ENCODE measurements around the gene ARL6. TPM values are rescaled to one million over a fixed set of nuclear protein-coding genes. Genes with fewer than 3 reads are reported as not detected.

The ARL6 gene
- total and polyA plus RNA-seq, 9 of the 15 experiments (the other 6 are each of a cell fraction or from before 2014, with no cell fraction given): 0.91 to 2.9 (median 2.3) TPM

DNA sequence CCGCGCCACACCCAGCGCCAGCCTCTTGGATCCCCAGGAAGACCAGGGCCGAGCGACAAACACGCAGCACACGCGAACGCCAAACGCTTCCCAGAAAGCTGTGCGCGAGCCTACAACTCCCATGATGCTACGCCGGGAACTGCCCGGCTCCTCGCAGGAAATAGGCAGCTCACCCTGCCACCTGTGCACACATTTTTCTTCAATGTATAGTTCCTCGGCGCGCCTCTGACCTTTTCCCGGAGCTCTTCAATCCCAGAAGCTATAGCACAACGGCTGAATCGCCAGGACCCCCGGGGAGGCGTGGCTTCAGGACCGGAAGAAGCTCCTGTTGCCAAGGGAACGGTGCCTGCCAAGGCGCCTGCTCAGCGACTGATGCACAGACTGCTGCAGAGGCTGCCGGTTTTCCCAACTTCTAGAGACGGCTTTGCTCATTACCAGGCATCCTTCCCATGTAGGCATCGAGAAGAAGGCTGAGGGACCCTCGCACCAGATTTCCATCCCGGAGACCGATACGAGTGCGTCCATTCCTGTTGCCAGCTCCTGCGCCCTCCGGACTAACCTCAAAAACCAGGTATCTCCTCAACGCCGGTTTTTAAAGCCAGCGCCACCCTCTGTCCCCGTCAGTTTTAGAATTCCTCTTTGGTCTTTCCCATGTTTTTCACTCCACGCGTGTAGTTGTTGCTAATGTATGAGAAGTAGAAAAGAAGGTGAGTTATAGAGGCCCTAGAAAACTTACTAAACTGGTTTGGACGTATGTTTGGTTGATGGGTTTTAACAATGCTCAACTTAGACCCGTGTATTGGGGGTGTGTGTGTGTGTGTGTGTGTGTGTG lies at the start of gene ARL6 (continued):
- TF ChIP-seq, protein P1, sequence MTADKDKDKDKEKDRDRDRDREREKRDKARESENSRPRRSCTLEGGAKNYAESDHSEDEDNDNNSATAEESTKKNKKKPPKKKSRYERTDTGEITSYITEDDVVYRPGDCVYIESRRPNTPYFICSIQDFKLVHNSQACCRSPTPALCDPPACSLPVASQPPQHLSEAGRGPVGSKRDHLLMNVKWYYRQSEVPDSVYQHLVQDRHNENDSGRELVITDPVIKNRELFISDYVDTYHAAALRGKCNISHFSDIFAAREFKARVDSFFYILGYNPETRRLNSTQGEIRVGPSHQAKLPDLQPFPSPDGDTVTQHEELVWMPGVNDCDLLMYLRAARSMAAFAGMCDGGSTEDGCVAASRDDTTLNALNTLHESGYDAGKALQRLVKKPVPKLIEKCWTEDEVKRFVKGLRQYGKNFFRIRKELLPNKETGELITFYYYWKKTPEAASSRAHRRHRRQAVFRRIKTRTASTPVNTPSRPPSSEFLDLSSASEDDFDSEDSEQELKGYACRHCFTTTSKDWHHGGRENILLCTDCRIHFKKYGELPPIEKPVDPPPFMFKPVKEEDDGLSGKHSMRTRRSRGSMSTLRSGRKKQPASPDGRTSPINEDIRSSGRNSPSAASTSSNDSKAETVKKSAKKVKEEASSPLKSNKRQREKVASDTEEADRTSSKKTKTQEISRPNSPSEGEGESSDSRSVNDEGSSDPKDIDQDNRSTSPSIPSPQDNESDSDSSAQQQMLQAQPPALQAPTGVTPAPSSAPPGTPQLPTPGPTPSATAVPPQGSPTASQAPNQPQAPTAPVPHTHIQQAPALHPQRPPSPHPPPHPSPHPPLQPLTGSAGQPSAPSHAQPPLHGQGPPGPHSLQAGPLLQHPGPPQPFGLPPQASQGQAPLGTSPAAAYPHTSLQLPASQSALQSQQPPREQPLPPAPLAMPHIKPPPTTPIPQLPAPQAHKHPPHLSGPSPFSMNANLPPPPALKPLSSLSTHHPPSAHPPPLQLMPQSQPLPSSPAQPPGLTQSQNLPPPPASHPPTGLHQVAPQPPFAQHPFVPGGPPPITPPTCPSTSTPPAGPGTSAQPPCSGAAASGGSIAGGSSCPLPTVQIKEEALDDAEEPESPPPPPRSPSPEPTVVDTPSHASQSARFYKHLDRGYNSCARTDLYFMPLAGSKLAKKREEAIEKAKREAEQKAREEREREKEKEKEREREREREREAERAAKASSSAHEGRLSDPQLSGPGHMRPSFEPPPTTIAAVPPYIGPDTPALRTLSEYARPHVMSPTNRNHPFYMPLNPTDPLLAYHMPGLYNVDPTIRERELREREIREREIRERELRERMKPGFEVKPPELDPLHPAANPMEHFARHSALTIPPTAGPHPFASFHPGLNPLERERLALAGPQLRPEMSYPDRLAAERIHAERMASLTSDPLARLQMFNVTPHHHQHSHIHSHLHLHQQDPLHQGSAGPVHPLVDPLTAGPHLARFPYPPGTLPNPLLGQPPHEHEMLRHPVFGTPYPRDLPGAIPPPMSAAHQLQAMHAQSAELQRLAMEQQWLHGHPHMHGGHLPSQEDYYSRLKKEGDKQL (CRISPR knock-in tag; IDR thresholded peaks at IDR 0.05; ENCODE audit: borderline replicate concordance): no peak
- no peak for TF ChIP-seq TEAD4 (IDR thresholded peaks at IDR 0.05; ENCODE audit: low read length)
- no peak for TF ChIP-seq TEAD4 (CRISPR knock-in tag; IDR thresholded peaks at IDR 0.05; ENCODE audit: borderline replicate concordance)
- no peak for TF ChIP-seq CBX8 (IDR thresholded peaks at IDR 0.05; ENCODE audit: borderline replicate concordance, extremely low read depth, low read depth, low read length, poor library complexity, severe bottlenecking)
- no peak for TF ChIP-seq ETV5 (CRISPR knock-in tag; IDR thresholded peaks at IDR 0.05; ENCODE audit: low read depth)
- no peak for TF ChIP-seq PYGO2 (tag; IDR thresholded peaks at IDR 0.05)
- peak in 1 of 2 experiments; percentile 55; a peak in 1 of 4 replicates for TF ChIP-seq CSDE1 (IDR thresholded peaks at IDR 0.05)
- 0 out of 2 replicates have a peak, but pooled peaks have one; percentile 30 for TF ChIP-seq EP400 (IDR thresholded peaks at IDR 0.05)
- TF ChIP-seq, protein P2, sequence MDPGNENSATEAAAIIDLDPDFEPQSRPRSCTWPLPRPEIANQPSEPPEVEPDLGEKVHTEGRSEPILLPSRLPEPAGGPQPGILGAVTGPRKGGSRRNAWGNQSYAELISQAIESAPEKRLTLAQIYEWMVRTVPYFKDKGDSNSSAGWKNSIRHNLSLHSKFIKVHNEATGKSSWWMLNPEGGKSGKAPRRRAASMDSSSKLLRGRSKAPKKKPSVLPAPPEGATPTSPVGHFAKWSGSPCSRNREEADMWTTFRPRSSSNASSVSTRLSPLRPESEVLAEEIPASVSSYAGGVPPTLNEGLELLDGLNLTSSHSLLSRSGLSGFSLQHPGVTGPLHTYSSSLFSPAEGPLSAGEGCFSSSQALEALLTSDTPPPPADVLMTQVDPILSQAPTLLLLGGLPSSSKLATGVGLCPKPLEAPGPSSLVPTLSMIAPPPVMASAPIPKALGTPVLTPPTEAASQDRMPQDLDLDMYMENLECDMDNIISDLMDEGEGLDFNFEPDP (CRISPR knock-in tag; IDR thresholded peaks at IDR 0.05): no peak
- TF ChIP-seq ZNF121 (CRISPR knock-in tag; conservative IDR thresholded peaks at IDR 0.05): no peak
- TF ChIP-seq, protein P3, sequence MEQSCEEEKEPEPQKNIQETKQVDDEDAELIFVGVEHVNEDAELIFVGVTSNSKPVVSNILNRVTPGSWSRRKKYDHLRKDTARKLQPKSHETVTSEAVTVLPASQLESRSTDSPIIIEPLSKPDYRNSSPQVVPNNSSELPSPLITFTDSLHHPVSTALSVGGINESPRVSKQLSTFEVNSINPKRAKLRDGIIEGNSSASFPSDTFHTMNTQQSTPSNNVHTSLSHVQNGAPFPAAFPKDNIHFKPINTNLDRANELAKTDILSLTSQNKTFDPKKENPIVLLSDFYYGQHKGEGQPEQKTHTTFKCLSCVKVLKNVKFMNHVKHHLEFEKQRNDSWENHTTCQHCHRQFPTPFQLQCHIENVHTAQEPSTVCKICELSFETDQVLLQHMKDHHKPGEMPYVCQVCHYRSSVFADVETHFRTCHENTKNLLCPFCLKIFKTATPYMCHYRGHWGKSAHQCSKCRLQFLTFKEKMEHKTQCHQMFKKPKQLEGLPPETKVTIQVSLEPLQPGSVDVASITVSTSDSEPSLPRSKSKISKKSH (CRISPR knock-in tag; IDR thresholded peaks at IDR 0.05): no peak
- TF ChIP-seq, protein P4, sequence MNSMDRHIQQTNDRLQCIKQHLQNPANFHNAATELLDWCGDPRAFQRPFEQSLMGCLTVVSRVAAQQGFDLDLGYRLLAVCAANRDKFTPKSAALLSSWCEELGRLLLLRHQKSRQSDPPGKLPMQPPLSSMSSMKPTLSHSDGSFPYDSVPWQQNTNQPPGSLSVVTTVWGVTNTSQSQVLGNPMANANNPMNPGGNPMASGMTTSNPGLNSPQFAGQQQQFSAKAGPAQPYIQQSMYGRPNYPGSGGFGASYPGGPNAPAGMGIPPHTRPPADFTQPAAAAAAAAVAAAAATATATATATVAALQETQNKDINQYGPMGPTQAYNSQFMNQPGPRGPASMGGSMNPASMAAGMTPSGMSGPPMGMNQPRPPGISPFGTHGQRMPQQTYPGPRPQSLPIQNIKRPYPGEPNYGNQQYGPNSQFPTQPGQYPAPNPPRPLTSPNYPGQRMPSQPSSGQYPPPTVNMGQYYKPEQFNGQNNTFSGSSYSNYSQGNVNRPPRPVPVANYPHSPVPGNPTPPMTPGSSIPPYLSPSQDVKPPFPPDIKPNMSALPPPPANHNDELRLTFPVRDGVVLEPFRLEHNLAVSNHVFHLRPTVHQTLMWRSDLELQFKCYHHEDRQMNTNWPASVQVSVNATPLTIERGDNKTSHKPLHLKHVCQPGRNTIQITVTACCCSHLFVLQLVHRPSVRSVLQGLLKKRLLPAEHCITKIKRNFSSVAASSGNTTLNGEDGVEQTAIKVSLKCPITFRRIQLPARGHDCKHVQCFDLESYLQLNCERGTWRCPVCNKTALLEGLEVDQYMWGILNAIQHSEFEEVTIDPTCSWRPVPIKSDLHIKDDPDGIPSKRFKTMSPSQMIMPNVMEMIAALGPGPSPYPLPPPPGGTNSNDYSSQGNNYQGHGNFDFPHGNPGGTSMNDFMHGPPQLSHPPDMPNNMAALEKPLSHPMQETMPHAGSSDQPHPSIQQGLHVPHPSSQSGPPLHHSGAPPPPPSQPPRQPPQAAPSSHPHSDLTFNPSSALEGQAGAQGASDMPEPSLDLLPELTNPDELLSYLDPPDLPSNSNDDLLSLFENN (IDR thresholded peaks at IDR 0.05; ENCODE audit: low read depth in 2 of 2, low read length in 2 of 2): no peak
